GM19395 (cell line): ENCODE results near the gene STK4.
"Not testable (repeated sequence)": the region's sequence is repeated elsewhere in the genome, so short reads cannot be mapped to it uniquely, and the experiment has no call there.

Experiments used
- ATAC-seq: cut with Tn5 transposase; IDR thresholded peaks from one replicate; pipeline ENCODE4 v1.9.1; 2021; ENCODE audit warnings: mild to moderate bottlenecking, moderate library complexity; ENCODE audit not compliant: unreplicated experiment

Gene STK4

DNA sequence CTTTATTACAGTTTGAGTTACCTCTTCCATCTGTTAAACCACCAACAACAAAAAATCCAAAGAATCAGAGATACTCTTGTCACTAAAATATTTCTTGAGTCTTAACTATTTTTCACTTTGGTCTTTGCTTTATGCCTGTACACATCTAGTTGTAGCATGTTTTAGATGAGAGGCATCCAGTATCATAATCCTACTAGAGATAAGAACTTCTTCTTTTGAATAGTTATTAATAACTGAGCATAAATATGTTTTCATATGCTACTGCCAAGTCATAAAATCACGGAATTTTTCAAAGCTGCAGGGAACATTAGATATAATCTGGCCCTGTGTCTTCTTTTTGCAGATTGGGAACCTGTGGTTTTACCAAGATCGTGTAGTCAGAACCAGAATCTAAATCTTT lies 55.3 kb downstream of the STK4 start:
- no peak for ATAC-seq

DNA sequence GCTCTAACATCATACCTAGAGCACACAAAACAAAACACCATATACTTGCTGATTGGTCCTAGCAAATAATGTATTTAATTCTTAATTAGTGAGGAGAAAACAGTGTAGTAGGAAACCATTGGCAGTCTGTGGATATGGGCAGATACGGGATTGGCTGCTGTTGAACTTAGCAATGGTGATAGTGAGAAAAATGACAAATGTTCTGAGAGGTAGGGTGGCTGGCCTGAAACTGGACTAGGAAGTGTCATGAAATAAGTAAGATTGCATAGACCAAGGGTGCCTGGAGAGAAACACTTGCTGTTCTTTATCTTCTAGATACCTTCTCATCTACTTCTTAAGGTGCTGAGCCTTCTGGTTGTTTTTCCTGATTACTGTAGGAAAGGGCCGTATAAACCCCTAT lies 56.8 kb downstream of the STK4 start:
- ATAC-seq, result not testable (repeated sequence)

DNA sequence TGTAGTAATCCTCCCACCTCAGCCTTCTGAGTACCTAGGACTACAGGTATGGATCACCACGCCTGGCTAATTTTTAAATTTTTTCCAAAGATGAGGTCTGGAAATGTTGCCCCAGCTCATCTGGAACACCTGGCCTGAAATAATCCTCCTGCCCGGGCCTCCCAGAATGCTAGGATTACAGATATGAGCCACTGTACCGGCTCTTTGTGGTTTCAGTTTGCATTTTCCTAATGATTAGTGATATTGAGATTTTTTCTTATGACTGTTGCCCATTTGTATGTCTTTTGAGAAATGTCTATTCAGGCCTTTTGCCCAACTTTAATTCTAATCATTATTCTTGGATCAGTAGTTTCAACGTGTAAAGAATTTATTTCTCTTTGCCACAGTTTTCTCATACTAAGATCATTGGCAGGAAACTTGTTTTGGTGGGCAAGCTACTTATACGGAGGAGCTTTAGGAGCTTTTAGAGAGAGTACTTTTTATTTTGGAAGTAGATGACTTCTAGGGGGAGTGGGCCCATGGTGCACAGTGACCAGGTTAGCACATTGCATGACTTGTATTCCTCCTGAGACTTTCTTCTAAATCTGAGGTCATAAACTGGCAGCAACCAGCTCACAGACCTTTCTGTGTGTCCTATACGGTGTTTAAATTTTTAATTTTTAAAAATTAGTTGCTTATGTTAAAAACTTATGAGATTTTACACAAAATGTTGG lies 62.3 kb downstream of the STK4 start:
- no peak for ATAC-seq

GRCh38 chr20:45029884-45030283 lies 63.6 kb downstream of the STK4 start:
- no peak for ATAC-seq

GRCh38 chr20:45032276-45032675 lies 66.0 kb downstream of the STK4 start:
- no peak for ATAC-seq

GRCh38 chr20:45032781-45033180 lies 66.5 kb downstream of the STK4 start:
- ATAC-seq, result no peak

GRCh38 chr20:45034436-45034835 lies 68.1 kb downstream of the STK4 start:
- no peak for ATAC-seq

- ATAC-seq, result no peak
Measured at GRCh38 chr20:45036044-45036755, 69.9 kb downstream of the STK4 start.

- no peak for ATAC-seq
Measured at GRCh38 chr20:45037050-45037449, 70.7 kb downstream of the STK4 start.

DNA sequence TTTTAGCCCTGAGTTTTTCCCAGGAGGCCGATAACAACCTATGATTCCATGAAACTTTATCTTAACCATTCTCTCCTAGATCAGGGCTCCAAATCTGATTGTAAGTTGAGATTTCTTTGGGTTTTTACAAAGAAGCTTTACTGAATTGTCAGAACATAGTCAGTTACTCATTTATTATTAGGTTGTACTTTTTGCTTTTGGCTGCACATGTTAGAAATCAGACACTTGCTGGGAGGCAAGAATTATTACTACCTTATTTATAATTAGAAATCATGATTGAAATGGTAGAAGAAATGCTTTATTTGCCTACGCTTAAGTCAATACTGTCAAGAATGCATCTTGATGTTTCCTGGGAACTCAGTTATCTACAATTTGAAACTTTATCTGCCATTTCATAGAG lies 71.3 kb downstream of the STK4 start:
- ATAC-seq, result no peak

DNA sequence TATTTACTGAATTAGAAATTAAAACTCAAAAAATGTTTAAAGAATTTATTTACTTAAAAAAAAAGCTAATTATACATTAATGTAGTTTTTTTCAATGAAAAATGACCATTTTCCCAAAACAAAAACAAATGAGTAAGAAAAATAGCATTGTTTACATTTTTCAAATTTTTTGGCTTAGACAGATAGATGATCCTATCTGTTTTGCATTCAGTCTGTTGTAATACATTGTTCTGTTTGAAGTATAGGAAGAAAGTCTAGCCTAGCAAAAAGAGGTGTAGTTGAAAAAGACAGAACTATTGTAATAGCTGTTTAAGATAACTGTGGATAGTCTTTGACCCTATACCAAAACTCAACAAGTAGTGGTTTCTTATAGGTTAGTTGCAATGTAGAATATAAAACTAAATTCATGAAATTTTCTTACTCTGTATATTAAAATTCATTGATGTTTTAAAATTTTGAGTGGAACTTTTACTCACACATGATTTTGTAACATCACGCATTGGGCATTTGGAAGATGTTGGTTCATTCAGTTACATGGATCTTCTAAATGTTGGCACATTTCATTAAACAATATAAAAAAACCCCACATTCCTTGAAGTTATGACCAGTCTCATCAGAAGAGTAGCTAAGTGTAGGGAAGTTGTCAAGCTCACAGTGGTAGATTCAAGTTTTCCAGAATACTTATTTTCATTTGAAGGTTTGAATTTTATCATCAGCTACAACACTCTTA lies 72.6 kb downstream of the STK4 start:
- ATAC-seq, result no peak

- no peak for ATAC-seq
Measured at GRCh38 chr20:45039475-45039820, 73.1 kb downstream of the STK4 start.

DNA sequence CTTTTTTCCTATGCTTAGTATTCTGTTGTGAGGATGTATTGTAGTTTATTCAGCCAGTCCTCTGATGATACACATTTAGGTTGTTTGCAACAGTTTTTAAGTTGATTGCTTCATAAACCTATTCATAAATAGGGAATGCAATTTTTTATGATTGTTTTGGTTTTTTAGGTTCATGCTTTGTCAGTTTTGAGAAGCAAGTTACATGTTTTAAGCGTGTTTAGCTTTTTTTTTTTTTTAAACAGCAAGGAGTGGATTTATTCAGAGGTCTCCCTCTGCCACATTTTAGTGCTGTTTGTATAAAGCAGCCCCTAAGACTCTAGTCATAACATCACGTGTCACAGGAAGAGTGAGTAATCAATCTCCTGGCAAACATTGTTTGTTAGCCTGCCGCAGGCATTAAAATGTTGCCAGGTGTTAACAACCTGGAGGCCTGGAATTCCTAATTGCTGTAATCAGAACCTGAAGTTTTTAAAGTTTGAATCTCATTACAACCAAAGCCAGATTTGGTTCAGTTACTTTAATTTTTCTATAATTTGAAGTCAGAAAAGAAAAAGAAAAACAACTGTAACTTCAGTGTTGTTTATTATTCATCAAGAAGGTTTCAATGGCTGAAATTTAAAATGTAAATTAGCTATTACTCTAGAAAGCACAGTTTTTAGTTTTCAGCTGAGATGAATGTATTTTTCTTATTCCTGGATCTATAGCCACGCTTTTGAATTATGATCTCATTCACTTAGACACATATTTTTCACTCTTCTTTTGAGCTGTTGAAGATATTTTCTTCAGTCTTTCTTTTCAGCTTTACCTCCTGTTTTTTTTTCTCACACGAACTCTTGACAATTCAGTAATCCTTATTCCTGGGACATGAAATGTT lies 75.4 kb downstream of the STK4 start:
- no peak for ATAC-seq

DNA sequence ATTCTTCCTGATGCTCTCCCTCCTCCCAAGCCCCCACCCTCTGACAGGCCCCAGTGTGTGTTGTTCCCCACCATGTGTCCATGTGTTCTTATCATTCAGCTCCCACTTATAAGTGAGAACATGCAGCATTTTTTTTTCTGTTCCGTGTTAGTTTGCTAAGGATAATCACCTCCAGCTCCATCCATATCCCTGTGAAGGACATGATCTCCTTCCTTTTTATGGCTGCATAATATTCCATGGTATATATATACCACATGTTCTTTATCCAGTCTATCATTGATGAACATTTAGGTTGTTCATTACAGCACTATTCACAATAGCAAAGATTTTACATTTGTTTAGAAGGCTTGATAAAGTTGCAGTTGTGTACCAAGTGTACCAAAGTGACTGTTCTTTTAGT lies 76.7 kb downstream of the STK4 start:
- no peak for ATAC-seq

DNA sequence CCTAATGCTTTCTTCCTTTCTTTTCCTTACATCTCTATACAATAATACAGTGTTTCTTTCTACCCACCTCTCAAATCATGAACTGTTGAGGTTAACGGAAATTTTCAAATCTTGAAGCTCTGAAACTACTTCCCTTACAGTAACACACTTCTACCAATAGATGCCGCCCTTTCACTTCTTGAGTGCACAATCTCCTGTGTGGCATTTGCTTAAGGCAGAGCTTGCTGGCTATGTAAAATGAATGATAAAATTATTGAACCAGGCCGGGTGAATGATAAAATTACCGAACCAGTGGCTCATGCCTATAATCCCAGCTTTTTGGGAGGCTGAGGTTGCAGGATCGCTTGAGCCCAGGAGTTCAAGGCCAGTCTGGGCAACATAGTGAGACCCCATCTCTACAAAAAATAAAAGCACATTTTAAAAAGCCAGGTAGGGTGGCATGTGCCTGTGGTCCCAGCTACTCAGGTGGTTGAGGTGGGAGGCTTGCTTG lies 77.8 kb downstream of the STK4 start:
- no peak for ATAC-seq

- ATAC-seq, result no peak
Measured at GRCh38 chr20:45044601-45045000, 78.3 kb downstream of the STK4 start.

DNA sequence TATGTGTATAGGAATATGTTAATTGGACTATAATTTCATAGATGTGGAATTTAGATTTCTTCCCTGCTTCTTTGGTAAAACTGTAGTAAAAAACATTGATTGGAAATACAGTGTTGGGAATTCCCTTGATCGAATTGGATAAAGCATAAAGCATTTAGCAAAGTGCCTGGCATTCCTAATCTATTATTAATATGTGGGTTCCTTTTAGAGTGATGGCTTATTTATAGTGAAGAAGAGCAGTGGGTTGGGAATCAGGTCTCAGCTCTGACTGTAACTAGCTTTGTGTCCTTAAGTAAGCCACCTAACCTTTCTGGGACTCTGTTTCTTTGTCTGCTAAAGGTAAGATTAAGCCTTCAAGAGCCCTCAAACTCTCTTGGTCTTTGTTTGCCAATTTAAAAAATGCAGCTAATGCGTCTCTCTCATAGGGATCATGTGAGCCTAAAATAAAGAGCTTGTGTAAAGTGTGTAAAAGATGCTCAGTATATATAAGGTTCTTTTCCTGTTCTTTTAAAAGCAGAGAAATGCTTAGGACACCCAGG lies 81.3 kb downstream of the STK4 start:
- no peak for ATAC-seq

DNA sequence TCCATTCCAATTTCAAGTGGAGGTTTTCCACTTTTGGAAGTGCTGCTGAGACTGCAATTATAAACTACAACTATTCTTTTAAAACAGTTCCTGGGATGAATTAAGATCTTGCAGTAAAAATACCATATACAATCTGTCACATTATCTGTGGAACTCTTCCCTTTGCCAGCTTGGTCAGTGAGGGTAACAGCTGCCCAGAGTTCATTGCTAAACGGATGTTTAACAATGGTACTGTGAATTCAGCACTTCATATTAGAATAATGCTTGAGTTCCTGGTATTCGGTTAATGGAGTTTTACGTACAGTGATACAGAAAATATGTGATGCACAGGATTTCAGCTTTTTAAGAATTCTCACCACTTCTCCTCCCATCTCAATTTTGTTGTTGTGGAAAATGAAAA lies 83.1 kb downstream of the STK4 start:
- no peak for ATAC-seq

DNA sequence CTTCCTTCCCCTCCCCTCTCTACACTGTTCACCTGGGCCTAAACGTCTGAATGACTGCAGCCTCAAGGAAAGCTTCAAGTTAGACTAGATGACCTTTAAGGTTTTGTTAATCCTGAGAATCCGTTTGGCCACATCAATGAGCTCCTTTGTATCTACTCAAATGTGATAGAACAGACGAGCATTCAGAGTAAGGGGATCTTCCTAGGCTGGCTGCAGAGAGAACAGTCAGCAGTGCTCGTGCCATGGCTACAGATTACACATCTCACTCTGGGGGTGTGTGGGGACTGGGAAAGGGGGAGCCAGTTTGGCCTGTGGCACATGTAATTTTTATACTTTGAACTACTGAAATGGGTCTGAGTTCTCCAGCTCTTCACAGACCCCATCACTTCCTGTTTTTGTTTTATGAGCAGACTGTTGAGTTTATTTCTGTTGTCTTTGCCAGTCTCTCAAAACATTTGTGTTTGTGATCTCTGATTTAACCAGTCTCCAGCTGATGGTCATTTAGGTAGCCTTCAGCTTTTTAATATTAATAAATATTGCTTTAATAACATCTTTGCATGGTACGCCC lies 83.7 kb downstream of the STK4 start:
- no peak for ATAC-seq
